PC-9 (cell line): ENCODE results near the gene ARHGAP8. TPM values are rescaled to one million over a fixed set of nuclear protein-coding genes. Genes with fewer than 3 reads are reported as not detected.

Experiments
- BruUV-seq: library from RNA; stranded (reverse); fragments of 400-500 nt; replicated peaks from 2 replicates; lab custom pipeline; 2021; lab: Mats Ljungman, UMichigan
- CTCF ChIA-PET: fragments of 300-600 bp; sonication (Branson Sonifier 250); formaldehyde crosslinking; loops from one replicate; lab custom pipeline; 2022; ENCODE audit warnings: antibody characterized with exemption; lab: Charles Lee
- POLR2A ChIA-PET: fragments of 300-600 bp; sonication (Branson Sonifier 250); formaldehyde crosslinking; loops from one replicate; lab custom pipeline; 2022; ENCODE audit warnings: antibody characterized with exemption; ENCODE audit not compliant: unreplicated experiment; lab: Charles Lee
- DNase-seq, 2 experiments: peaks; one replicate each; pipeline versions ENCODE4 v3.0.0 to v3.0.0-alpha.2; 2015 to 2022; ENCODE audit warnings: mixed read lengths in 1 of 2
- H2AFZ ChIP-seq: fragments of 200-600 bp; sonication (generic); 2 replicates; pipeline ENCODE4 v1.8.1; 2017; ENCODE audit warnings: antibody characterized with exemption
- H3F3A ChIP-seq: fragments of 200-600 bp; sonication (generic); 2 replicates; pipeline ENCODE4 v1.8.1; 2017; ENCODE audit warnings: antibody characterized with exemption, mild to moderate bottlenecking, low read depth; ENCODE audit not compliant: insufficient read depth
- H3K27ac ChIP-seq: fragments of 200-600 bp; sonication (generic); 2 replicates; pipeline ENCODE4 v1.6.1; 2016; ENCODE audit warnings: mixed run types
- H3K27me3 ChIP-seq: fragments of 200-600 bp; sonication (generic); 2 replicates; pipeline ENCODE4 v1.6.1; 2016; ENCODE audit warnings: low read depth, mixed run types; ENCODE audit not compliant: insufficient read depth
- H3K36me3 ChIP-seq: fragments of 200-600 bp; sonication (generic); 2 replicates; pipeline ENCODE4 v1.6.1; 2016; ENCODE audit warnings: low read depth, mixed run types
- H3K4me1 ChIP-seq: fragments of 200-600 bp; sonication (generic); replicated peaks from 2 replicates; pipeline ENCODE4 v1.6.1; 2016; ENCODE audit warnings: mixed run types; ENCODE audit not compliant: insufficient read depth
- H3K4me2 ChIP-seq: fragments of 200-600 bp; sonication (generic); 2 replicates; pipeline ENCODE4 v1.6.1; 2017; ENCODE audit warnings: mixed run types
- H3K4me3 ChIP-seq: fragments of 200-600 bp; sonication (generic); 2 replicates; pipeline ENCODE4 v1.6.1; 2016; ENCODE audit warnings: mixed run types
- H3K79me2 ChIP-seq: fragments of 200-600 bp; sonication (generic); 2 replicates; pipeline ENCODE4 v1.6.1; 2017; ENCODE audit warnings: low read depth, mixed run types
- H3K9me2 ChIP-seq: fragments of 200-600 bp; sonication (generic); 2 replicates; pipeline ENCODE4 v1.8.1; 2017; ENCODE audit warnings: mild to moderate bottlenecking; ENCODE audit not compliant: insufficient read depth
- H3K9me3 ChIP-seq: fragments of 200-600 bp; sonication (generic); 2 replicates; pipeline ENCODE4 v1.8.1; 2016; ENCODE audit warnings: low read depth; ENCODE audit not compliant: insufficient read depth
- H4K20me1 ChIP-seq: fragments of 200-600 bp; sonication (generic); 2 replicates; pipeline ENCODE4 v1.8.1; 2017; ENCODE audit not compliant: insufficient read depth
- EZH2 ChIP-seq: fragments of 200-600 bp; sonication (generic); IDR thresholded peaks from 2 replicates; pipeline ENCODE4 v1.8.0; 2017; ENCODE audit warnings: antibody characterized with exemption, low read depth
- intact Hi-C: fragments of 100-400 bp; cut with micrococcal nuclease; formaldehyde crosslinking; loops from one replicate; pipeline ENCODE4 v1.10.0; 2022; ENCODE audit not compliant: unreplicated experiment
- total RNA-seq: library from RNA; stranded (reverse); gene quantifications from 2 replicates; pipeline ENCODE4 v1.2.3, GENCODE V29; 2021
- TF ChIP-seq, protein P1 (sequence below): fragments of 200-600 bp; sonication (generic); conservative IDR thresholded peaks from 2 replicates; pipeline ENCODE4 v1.6.1; 2017; ENCODE audit warnings: mixed run types, antibody characterized with exemption, mild to moderate bottlenecking, moderate library complexity

The ARHGAP8 gene
- total RNA-seq, 1 experiment from 2014 or later, result 114 TPM

DNA sequence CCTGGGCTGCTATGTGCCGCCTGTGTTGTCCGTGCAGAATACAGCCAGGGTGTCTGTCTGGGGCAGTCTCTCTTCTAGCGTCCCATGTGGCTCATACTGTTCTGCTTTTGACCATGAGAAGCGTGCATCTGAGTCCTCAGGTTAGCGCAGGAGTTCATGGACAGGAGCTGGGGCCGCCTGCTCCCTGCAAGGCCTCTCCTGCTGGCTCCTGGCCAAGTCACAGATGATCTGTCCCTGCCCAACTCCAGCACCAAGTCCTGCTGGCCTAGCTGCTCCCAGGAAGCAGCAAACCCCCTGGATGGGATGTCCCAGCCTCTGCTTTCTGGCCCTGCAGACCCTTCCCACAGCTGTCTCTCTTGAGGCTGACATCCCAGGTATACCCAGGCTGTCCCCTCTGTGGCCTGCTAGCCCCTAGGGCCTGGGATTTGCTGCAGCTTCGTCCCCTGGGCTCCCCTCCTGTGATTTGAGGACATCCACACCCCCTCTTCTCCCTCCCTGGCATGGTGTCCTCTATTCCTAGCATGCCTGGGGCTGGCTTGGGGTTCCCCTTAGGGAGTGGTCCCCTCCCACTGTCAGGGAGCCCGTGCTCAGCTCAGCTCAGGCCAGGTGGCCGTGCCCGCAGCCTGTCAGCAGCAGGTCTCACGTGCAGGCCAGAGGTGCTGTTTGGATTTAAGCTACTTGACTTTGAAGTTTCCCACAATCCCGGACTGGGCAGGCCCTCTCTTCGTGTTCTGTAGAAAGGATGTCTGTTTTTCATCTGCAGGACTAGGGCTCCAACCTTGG lies 32.6 kb upstream of the ARHGAP8 start:
- no TSS peak for BruUV-seq
- no peak for DNase-seq
- no peaks in the 10 kb centered on the region for H3K79me2 ChIP-seq
- H3K9me2 ChIP-seq, result no peaks in the 10 kb centered on the region
- no peaks in the 10 kb centered on the region for H3K4me1 ChIP-seq
- H3K27ac ChIP-seq, result no peak overlapping the region
- no peak overlapping the region for H3K4me2 ChIP-seq
- peaks cover 6% of the 10 kb centered on the region; the same call in 1 of the 2 replicates for H3F3A ChIP-seq
- H3K4me3 ChIP-seq, result no peak overlapping the region
- no peak overlapping the region for H2AFZ ChIP-seq
- no peaks in the 10 kb centered on the region for H3K9me3 ChIP-seq
- H4K20me1 ChIP-seq, result no peaks in the 10 kb centered on the region; the same call in 1 of the 2 replicates
- H3K27me3 ChIP-seq, result no peaks in the 10 kb centered on the region
- intact Hi-C loops, result no loop called here
- no peak for TF ChIP-seq EZH2
- TF ChIP-seq, protein P1, sequence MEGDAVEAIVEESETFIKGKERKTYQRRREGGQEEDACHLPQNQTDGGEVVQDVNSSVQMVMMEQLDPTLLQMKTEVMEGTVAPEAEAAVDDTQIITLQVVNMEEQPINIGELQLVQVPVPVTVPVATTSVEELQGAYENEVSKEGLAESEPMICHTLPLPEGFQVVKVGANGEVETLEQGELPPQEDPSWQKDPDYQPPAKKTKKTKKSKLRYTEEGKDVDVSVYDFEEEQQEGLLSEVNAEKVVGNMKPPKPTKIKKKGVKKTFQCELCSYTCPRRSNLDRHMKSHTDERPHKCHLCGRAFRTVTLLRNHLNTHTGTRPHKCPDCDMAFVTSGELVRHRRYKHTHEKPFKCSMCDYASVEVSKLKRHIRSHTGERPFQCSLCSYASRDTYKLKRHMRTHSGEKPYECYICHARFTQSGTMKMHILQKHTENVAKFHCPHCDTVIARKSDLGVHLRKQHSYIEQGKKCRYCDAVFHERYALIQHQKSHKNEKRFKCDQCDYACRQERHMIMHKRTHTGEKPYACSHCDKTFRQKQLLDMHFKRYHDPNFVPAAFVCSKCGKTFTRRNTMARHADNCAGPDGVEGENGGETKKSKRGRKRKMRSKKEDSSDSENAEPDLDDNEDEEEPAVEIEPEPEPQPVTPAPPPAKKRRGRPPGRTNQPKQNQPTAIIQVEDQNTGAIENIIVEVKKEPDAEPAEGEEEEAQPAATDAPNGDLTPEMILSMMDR, result no peak
- H3K36me3 ChIP-seq, result no peaks in the 10 kb centered on the region
- ChIA-PET CTCF (no interaction called here), POLR2A (no interaction called here)

DNA sequence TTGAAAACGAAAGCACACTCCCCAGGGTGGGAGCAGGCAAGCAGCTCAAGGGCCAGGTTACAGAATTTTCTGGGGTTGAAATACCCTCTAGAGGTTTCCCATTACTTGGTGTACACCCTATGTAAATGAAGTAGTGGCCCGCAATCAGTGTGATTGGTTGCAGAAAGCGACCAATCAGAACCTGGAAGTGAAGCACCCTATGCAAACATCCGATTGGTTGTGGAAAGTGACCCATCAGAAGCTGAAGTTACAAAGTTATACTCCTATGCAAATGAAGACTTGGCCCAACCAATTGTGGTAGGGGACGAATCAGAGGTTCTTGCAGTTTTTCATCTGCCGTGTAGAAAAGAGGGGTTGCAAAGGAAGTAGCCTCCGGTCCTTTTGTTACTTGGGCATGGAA lies 31.2 kb upstream of the ARHGAP8 start:
- no peak overlapping the region for H3K4me3 ChIP-seq
- no peak overlapping the region for H2AFZ ChIP-seq
- no peak overlapping the region for H3K27ac ChIP-seq
- H3K79me2 ChIP-seq, result no peaks in the 10 kb centered on the region
- TF ChIP-seq EZH2, result no peak
- TF ChIP-seq, protein P1, result no peak
- no peaks in the 10 kb centered on the region for H3K4me1 ChIP-seq
- no peaks in the 10 kb centered on the region for H4K20me1 ChIP-seq
- intact Hi-C loops, result no loop called here
- H3K27me3 ChIP-seq, result no peaks in the 10 kb centered on the region
- ChIA-PET POLR2A (no interaction called here), CTCF (no interaction called here)
- DNase-seq, result no peak
- peaks cover 6% of the 10 kb centered on the region; the same call in 1 of the 2 replicates for H3F3A ChIP-seq
- BruUV-seq, result no TSS peak
- H3K9me3 ChIP-seq, result no peaks in the 10 kb centered on the region
- H3K36me3 ChIP-seq, result no peaks in the 10 kb centered on the region
- H3K4me2 ChIP-seq, result no peak overlapping the region
- no peaks in the 10 kb centered on the region for H3K9me2 ChIP-seq

DNA sequence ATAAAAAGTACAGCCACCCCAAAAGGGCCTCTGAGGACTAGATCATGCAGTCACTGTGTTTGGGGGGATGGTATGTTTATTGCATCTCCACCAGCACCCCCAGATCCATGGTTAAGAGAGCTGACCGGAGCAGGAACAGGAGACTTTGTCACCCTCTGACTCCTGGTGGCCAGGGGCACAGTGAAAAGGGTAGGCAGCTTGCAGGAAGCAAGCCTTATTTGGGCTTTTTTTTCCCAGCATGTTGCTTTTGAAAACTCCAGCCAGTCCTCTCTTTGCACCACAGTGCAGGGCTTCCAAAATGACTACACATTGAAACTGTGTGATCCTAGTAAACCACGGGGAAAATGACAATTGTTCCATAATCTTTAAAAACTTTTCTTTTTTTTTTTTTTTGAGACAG lies 29.8 kb upstream of the ARHGAP8 start:
- CTCF ChIA-PET, result interaction anchor here (0.5 kb wide), 1 partner anchor 29 kb away, joined by 8 read pairs; the partner anchor contains the start of gene ARHGAP8
- Histone ChIP-seq H3K9me2 (no peaks in the 10 kb centered on the region), H3K27me3 (no peaks in the 10 kb centered on the region), H3K4me3 (no peak overlapping the region), H3F3A (peaks cover 6% of the 10 kb centered on the region; the same call in 1 of the 2 replicates), H2AFZ (no peak overlapping the region), H3K4me1 (no peaks in the 10 kb centered on the region), H3K27ac (no peak overlapping the region), H3K79me2 (no peaks in the 10 kb centered on the region), H3K9me3 (no peaks in the 10 kb centered on the region), H3K4me2 (no peak overlapping the region), H3K36me3 (no peaks in the 10 kb centered on the region), H4K20me1 (no peaks in the 10 kb centered on the region)
- intact Hi-C loops, result no loop called here
- POLR2A ChIA-PET, result interaction anchor here (0.6 kb wide), 1 partner anchor 460 kb away, joined by 24 read pairs; no protein-coding TSS in a partner anchor
- no TSS peak for BruUV-seq
- no peak for DNase-seq
- TF ChIP-seq EZH2, result no peak
- TF ChIP-seq, protein P1, result no peak
